ENCODE measurements around the gene GALNT11. TPM values are rescaled to one million over a fixed set of nuclear protein-coding genes. Genes with fewer than 3 reads are reported as not detected.

GALNT11 gene
- polyA plus RNA-seq, 1 donor (not counting 4 experiments of a cell fraction or from before 2014, with no cell fraction given): 42.3 TPM

- Histone ChIP-seq H2AFZ (ENCODE audit: control insufficient read depth, low read length) (no peak overlapping the region), H3K9me1 (ENCODE audit: control insufficient read depth, extremely low read depth, insufficient read depth, low read length) (no peaks in the 10 kb centered on the region), H3K9ac (ENCODE audit: control insufficient read depth, extremely low read depth, insufficient read depth, low read length) (no peak overlapping the region), H3K27me3 (ENCODE audit: control insufficient read depth, extremely low read depth, insufficient read depth, low read length) (no peaks in the 10 kb centered on the region), H3K27ac (ENCODE audit: control insufficient read depth, insufficient read depth, low read length) (no peak overlapping the region), H3K4me3 (ENCODE audit: control insufficient read depth in 2 of 3, extremely low read depth in 1 of 3, insufficient read depth in 2 of 3, low read depth in 1 of 3, low read length in 3 of 3) (no peak overlapping the region), H3K4me1 (ENCODE audit: control insufficient read depth, extremely low read depth, insufficient read depth, low read length) (no peaks in the 10 kb centered on the region), H3K9me3 (ENCODE audit: control insufficient read depth, low read depth, low read length) (no peaks in the 10 kb centered on the region), H3K79me2 (ENCODE audit: control insufficient read depth, insufficient read depth, low read length) (no peaks in the 10 kb centered on the region), H3K4me2 (ENCODE audit: control insufficient read depth, extremely low read depth, insufficient read depth, low read depth, low read length) (no peak overlapping the region), H3K36me3 (ENCODE audit: control insufficient read depth in 2 of 2, extremely low read depth in 1 of 2, insufficient read depth in 2 of 2, low read length in 2 of 2) (peaks cover 3 to 8% of the 10 kb centered on the region in 2 experiments), H4K20me1 (ENCODE audit: control insufficient read depth, extremely low read depth, insufficient read depth, low read length) (no peaks in the 10 kb centered on the region)
- no peak for DNase-seq (ENCODE audit: low read depth, low spot score)
- no peak for FAIRE-seq
- TF ChIP-seq CTCF (optimal IDR thresholded peaks at IDR 0.05 in 1 of 3, IDR thresholded peaks at IDR 0.05 in 1 of 3, conservative IDR thresholded peaks at IDR 0.05 in 1 of 3; ENCODE audit: extremely low read depth in 1 of 3, insufficient read depth in 2 of 3, low read length in 3 of 3) (no peak), EZH2 (IDR thresholded peaks at IDR 0.05; ENCODE audit: low read length) (no peak)
- dilution Hi-C loops (cut with MboI; ENCODE audit: extremely low pct_ligation_motif_present, low sequenced_read_pairs): no loop called here
Measured at GRCh38 chr7:152103691-152104090, 78.2 kb downstream of the GALNT11 start.

GRCh38 chr7:152105205-152105604 lies 79.7 kb downstream of the GALNT11 start:
- no peak overlapping the region for H2AFZ ChIP-seq (ENCODE audit: control insufficient read depth, low read length)
- no peak overlapping the region for H3K4me2 ChIP-seq (ENCODE audit: control insufficient read depth, extremely low read depth, insufficient read depth, low read depth, low read length)
- DNase-seq (ENCODE audit: low read depth, low spot score) (no peak), FAIRE-seq (no peak)
- no peaks in the 10 kb centered on the region for H3K4me1 ChIP-seq (ENCODE audit: control insufficient read depth, extremely low read depth, insufficient read depth, low read length)
- dilution Hi-C loops (cut with MboI; ENCODE audit: extremely low pct_ligation_motif_present, low sequenced_read_pairs): no loop called here
- H3K4me3 ChIP-seq (ENCODE audit: control insufficient read depth in 2 of 3, extremely low read depth in 1 of 3, insufficient read depth in 2 of 3, low read depth in 1 of 3, low read length in 3 of 3): no peak overlapping the region
- no peaks in the 10 kb centered on the region for H3K27me3 ChIP-seq (ENCODE audit: control insufficient read depth, extremely low read depth, insufficient read depth, low read length)
- H3K9me3 ChIP-seq (ENCODE audit: control insufficient read depth, low read depth, low read length): no peaks in the 10 kb centered on the region
- no peak overlapping the region for H3K27ac ChIP-seq (ENCODE audit: control insufficient read depth, insufficient read depth, low read length)
- H3K79me2 ChIP-seq (ENCODE audit: control insufficient read depth, insufficient read depth, low read length): no peaks in the 10 kb centered on the region
- H3K36me3 ChIP-seq (ENCODE audit: control insufficient read depth in 2 of 2, extremely low read depth in 1 of 2, insufficient read depth in 2 of 2, low read length in 2 of 2): peaks cover 3 to 8% of the 10 kb centered on the region in 2 experiments
- H4K20me1 ChIP-seq (ENCODE audit: control insufficient read depth, extremely low read depth, insufficient read depth, low read length): no peaks in the 10 kb centered on the region
- no peaks in the 10 kb centered on the region for H3K9me1 ChIP-seq (ENCODE audit: control insufficient read depth, extremely low read depth, insufficient read depth, low read length)
- no peak overlapping the region for H3K9ac ChIP-seq (ENCODE audit: control insufficient read depth, extremely low read depth, insufficient read depth, low read length)
- TF ChIP-seq CTCF (optimal IDR thresholded peaks at IDR 0.05 in 1 of 3, IDR thresholded peaks at IDR 0.05 in 1 of 3, conservative IDR thresholded peaks at IDR 0.05 in 1 of 3; ENCODE audit: extremely low read depth in 1 of 3, insufficient read depth in 2 of 3, low read length in 3 of 3): no peak
- TF ChIP-seq EZH2 (IDR thresholded peaks at IDR 0.05; ENCODE audit: low read length): no peak
